Endothelial cell of umbilical vein (primary cell): ENCODE data around the gene CC2D1A. TPM values are rescaled to one million over a fixed set of nuclear protein-coding genes. Genes with fewer than 3 reads are reported as not detected.

Source experiments
- BruUV-seq: library from RNA; stranded (reverse); fragments of 400-500 nt; replicated peaks from 2 replicates; lab custom pipeline; 2021; lab: Mats Ljungman, UMichigan
- CTCF ChIA-PET: fragments of 300-600, 350-600 bp; sonication (Branson Sonifier 250); formaldehyde crosslinking; loops from one replicate; lab custom pipeline; 2021; ENCODE audit warnings: antibody characterized with exemption, inconsistent platforms; lab: Charles Lee
- POLR2A ChIA-PET: fragments of 300-600, 350-600 bp; sonication (Branson Sonifier 250); formaldehyde crosslinking; loops from one replicate; lab custom pipeline; 2021; ENCODE audit warnings: antibody characterized with exemption, inconsistent platforms; lab: Charles Lee
- DNase-seq: peaks from one replicate; pipeline ENCODE4 v3.0.0-alpha.2; 2011; ENCODE audit warnings: low read depth, low spot score
- FAIRE-seq: peaks from 2 replicates; lab custom pipeline; 2011; peaks lifted over from hg19 to GRCh38; lab: Jason Lieb, UNC
- H2AFZ ChIP-seq: 2 replicates; pipeline ENCODE4 v1.6.0; 2012; ENCODE audit warnings: low read depth, low read length, control low read depth, inconsistent platforms
- H3K27ac ChIP-seq: 2 replicates; pipeline ENCODE4 v1.5.1; 2011; ENCODE audit warnings: low read depth, mild to moderate bottlenecking, control low read depth, low read length, moderate library complexity; ENCODE audit not compliant: insufficient read depth
- H3K27me3 ChIP-seq, 2 experiments: 2 replicates each; pipeline versions ENCODE4 v1.6.0 to v1.6.1; 2011; ENCODE audit warnings: low read length in 2 of 2, mixed read lengths in 1 of 2; ENCODE audit not compliant: control insufficient read depth in 2 of 2, insufficient read depth in 2 of 2
- H3K36me3 ChIP-seq, 2 experiments: 2 replicates in 1 of 2; 3 replicates in 1 of 2; pipeline ENCODE4 v1.5.1; 2011; ENCODE audit warnings: low read length in 2 of 2, mild to moderate bottlenecking in 1 of 2, moderate library complexity in 1 of 2; ENCODE audit not compliant: control insufficient read depth in 2 of 2, insufficient read depth in 2 of 2; ENCODE audit errors: extremely low read depth in 1 of 2
- H3K4me1 ChIP-seq: 3 replicates; pipeline ENCODE4 v1.5.1; 2011; ENCODE audit warnings: mild to moderate bottlenecking, low read length; ENCODE audit not compliant: control insufficient read depth, insufficient read depth; ENCODE audit errors: extremely low read depth
- H3K4me2 ChIP-seq: 2 replicates; pipeline ENCODE4 v1.6.1; 2011; ENCODE audit warnings: low read length, control low read depth, mixed read lengths; ENCODE audit not compliant: insufficient read depth
- H3K4me3 ChIP-seq, 3 experiments: fragments of 200-600 bp in 1 of 3; sonication (generic), shearing (Covaris generic) in 1 of 3; replicated peaks in 1 of 3; 2 replicates each; pipeline ENCODE4 v1.5.1; 2011 to 2016; ENCODE audit warnings: control low read depth in 3 of 3, low read length in 3 of 3, mild to moderate bottlenecking in 2 of 3, inconsistent platforms in 1 of 3, low read depth in 1 of 3, moderate library complexity in 1 of 3; ENCODE audit not compliant: insufficient read depth in 1 of 3
- H3K79me2 ChIP-seq: 2 replicates; pipeline ENCODE4 v1.6.0; 2012; ENCODE audit warnings: low read length, inconsistent platforms; ENCODE audit not compliant: control insufficient read depth, insufficient read depth
- H3K9ac ChIP-seq: replicated peaks from 2 replicates; pipeline ENCODE3; 2011; ENCODE audit warnings: low read length, control low read depth; ENCODE audit not compliant: insufficient read depth; ENCODE audit errors: extremely low read depth
- H3K9me1 ChIP-seq: replicated peaks from 3 replicates; pipeline ENCODE4 v1.6.0; 2011; ENCODE audit warnings: mild to moderate bottlenecking, low read length; ENCODE audit not compliant: control insufficient read depth, insufficient read depth; ENCODE audit errors: extremely low read depth
- H3K9me3 ChIP-seq: replicated peaks from 2 replicates; pipeline ENCODE4 v1.5.1; 2012; ENCODE audit warnings: low read length, inconsistent platforms; ENCODE audit not compliant: control insufficient read depth, insufficient read depth
- H4K20me1 ChIP-seq: replicated peaks from 2 replicates; pipeline ENCODE3; 2011; ENCODE audit warnings: mild to moderate bottlenecking, low read length; ENCODE audit not compliant: control insufficient read depth, insufficient read depth; ENCODE audit errors: extremely low read depth
- EZH2 ChIP-seq: IDR thresholded peaks from 2 replicates; pipeline ENCODE4 v1.6.1; 2012; ENCODE audit warnings: borderline replicate concordance, low read depth, mild to moderate bottlenecking, moderate library complexity, low read length, inconsistent platforms; ENCODE audit not compliant: severe bottlenecking
- FOS ChIP-seq: IDR thresholded peaks from 2 replicates; pipeline ENCODE4 v1.6.1; 2011; ENCODE audit warnings: mild to moderate bottlenecking, low read length, moderate library complexity, borderline replicate concordance; ENCODE audit not compliant: insufficient read depth
- GATA2 ChIP-seq: IDR thresholded peaks from 2 replicates; pipeline ENCODE4 v1.7.0; 2011; ENCODE audit warnings: low read depth, mild to moderate bottlenecking, moderate library complexity, mixed read lengths, low read length; ENCODE audit not compliant: insufficient read length, insufficient read depth
- JUN ChIP-seq: IDR thresholded peaks from 2 replicates; pipeline ENCODE4 v1.6.1; 2011; ENCODE audit warnings: borderline replicate concordance, low read depth; ENCODE audit not compliant: insufficient read length, insufficient read depth
- MYC ChIP-seq: IDR thresholded peaks from one replicate; pipeline ENCODE4 v1.6.1; 2011; ENCODE audit warnings: mild to moderate bottlenecking, low read depth, low read length
- POLR2A ChIP-seq: IDR thresholded peaks from 2 replicates; pipeline ENCODE4 v1.6.1; 2012; ENCODE audit warnings: low read depth, mild to moderate bottlenecking, control low read depth, low read length
- POLR2AphosphoS5 ChIP-seq: IDR thresholded peaks from 2 replicates; pipeline ENCODE4 v1.6.1; 2012; ENCODE audit warnings: low read depth, mild to moderate bottlenecking, control low read depth, low read length, moderate library complexity; ENCODE audit not compliant: insufficient read depth
- dilution Hi-C: fragments of 300-500 bp; cut with MboI; formaldehyde crosslinking; loops from one replicate; pipeline ENCODE4 v1.15.0; 2019; ENCODE audit warnings: low sequenced_read_pairs; ENCODE audit not compliant: extremely low pct_ligation_motif_present
- intact Hi-C: fragments of 100-400 bp; cut with micrococcal nuclease; formaldehyde crosslinking; loops from one replicate; pipeline ENCODE4 v1.10.0; 2022
- polyA plus RNA-seq, 4 experiments: library from polyadenylated mRNA; depleted of rRNA in 3 of 4; stranded (reverse) in 3 of 4; unstranded in 1 of 4; fragments of >200 nt; gene quantifications; 2 replicates each; pipeline versions ENCODE4 v1.2.1 to v1.2.3, GENCODE V29; 2011 to 2012; ENCODE audit warnings: missing spikeins in 1 of 4
- total RNA-seq: library from RNA; stranded (reverse); gene quantifications from 2 replicates; pipeline ENCODE4 v1.2.3, GENCODE V29; 2021
- TF ChIP-seq, protein P1 (sequence below), 2 donors: IDR thresholded peaks; 1 replicate in 1 of 2; 2 replicates in 1 of 2; pipeline ENCODE4 v1.5.1; 2011; ENCODE audit warnings: low read length in 2 of 2, mild to moderate bottlenecking in 2 of 2, moderate library complexity in 2 of 2, control low read depth in 1 of 2, inconsistent platforms in 1 of 2, low read depth in 1 of 2; ENCODE audit not compliant: insufficient read depth in 1 of 2; ENCODE audit errors: extremely low read depth in 1 of 2
- TF ChIP-seq, protein P2 (sequence below): IDR thresholded peaks from 2 replicates; pipeline ENCODE4 v1.6.1; 2011; ENCODE audit not compliant: insufficient read depth, insufficient read length

The CC2D1A gene
- total and polyA plus RNA-seq, 2 donors (not counting 3 experiments of a cell fraction or from before 2014, with no cell fraction given), result 13.6 to 33.7 TPM

DNA sequence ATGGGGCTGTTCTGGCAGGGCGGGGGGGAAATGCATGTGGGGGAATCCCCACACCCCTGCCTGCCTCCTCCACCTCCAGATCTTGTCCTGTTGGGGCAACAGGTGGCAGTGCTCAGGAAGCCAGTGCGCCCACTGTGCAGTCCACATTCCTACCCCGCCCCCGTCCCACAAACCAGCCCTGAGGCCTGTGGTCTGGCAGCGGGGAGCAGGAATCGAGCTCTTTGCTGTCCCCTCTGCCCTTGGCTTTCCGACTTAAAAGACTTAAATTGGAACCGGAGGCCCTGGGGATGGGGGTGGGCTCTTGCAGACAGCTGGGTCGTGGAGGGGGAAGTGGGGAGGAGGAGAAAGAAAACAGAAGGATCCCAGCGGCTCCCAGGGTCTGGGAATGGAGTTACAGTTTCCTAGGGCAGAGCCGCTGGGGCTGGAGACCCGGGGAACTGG lies 24.7 kb upstream of the CC2D1A start:
- Histone ChIP-seq H3K9ac (no peak overlapping the region), H4K20me1 (no peaks in the 10 kb centered on the region), H3K9me1 (no peaks in the 10 kb centered on the region), H3K4me3 (no peak overlapping the region), H3K27me3 (no peaks in the 10 kb centered on the region), H2AFZ (no peak overlapping the region), H3K27ac (no peak overlapping the region), H3K9me3 (no peaks in the 10 kb centered on the region), H3K4me1 (peaks cover 5% of the 10 kb centered on the region), H3K79me2 (no peaks in the 10 kb centered on the region), H3K36me3 (no peaks in the 10 kb centered on the region), H3K4me2 (no peak overlapping the region)
- BruUV-seq, result no TSS peak
- dilution Hi-C loops, result no loop called here
- intact Hi-C loops, result loop anchor here (5.0 kb wide), 2 partner anchors 176 to 466 kb away; no protein-coding TSS in a partner anchor
- DNase-seq, result no peak
- POLR2A ChIA-PET, result no interaction called here
- no peak for FAIRE-seq
- TF ChIP-seq EZH2 (no peak), MYC (no peak), GATA2 (no peak), POLR2A (no peak), FOS (no peak), JUN (no peak), POLR2AphosphoS5 (no peak)
- TF ChIP-seq, protein P1, sequence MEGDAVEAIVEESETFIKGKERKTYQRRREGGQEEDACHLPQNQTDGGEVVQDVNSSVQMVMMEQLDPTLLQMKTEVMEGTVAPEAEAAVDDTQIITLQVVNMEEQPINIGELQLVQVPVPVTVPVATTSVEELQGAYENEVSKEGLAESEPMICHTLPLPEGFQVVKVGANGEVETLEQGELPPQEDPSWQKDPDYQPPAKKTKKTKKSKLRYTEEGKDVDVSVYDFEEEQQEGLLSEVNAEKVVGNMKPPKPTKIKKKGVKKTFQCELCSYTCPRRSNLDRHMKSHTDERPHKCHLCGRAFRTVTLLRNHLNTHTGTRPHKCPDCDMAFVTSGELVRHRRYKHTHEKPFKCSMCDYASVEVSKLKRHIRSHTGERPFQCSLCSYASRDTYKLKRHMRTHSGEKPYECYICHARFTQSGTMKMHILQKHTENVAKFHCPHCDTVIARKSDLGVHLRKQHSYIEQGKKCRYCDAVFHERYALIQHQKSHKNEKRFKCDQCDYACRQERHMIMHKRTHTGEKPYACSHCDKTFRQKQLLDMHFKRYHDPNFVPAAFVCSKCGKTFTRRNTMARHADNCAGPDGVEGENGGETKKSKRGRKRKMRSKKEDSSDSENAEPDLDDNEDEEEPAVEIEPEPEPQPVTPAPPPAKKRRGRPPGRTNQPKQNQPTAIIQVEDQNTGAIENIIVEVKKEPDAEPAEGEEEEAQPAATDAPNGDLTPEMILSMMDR (IDR thresholded peaks at IDR 0.05; ENCODE audit: extremely low read depth in 1 of 2, insufficient read depth in 1 of 2, low read depth in 1 of 2, low read length in 2 of 2), result no peak
- TF ChIP-seq, protein P2, sequence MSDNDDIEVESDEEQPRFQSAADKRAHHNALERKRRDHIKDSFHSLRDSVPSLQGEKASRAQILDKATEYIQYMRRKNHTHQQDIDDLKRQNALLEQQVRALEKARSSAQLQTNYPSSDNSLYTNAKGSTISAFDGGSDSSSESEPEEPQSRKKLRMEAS, result no peak
- CTCF ChIA-PET, result interaction anchor here (1.0 to 8.1 kb wide), 9 partner anchors 8 to 467 kb away, joined by 3 to 74 read pairs (median 6); partner anchors contain the start of genes ASF1B, DCAF15, IL27RA and MISP3
